Bone marrow (tissue), 2 donors: Measurements from ENCODE around the gene TNFAIP2.
A peak's percentile ranks its signal among the peaks of the same experiment; 100 is the strongest.
"Not testable (repeated sequence)": the region's sequence is repeated elsewhere in the genome, so short reads cannot be mapped to it uniquely, and the experiment has no call there.

Experiments
- DNase-seq, 2 donors: peaks; one replicate each; lab custom pipeline; 2025; lab: John Stamatoyannopoulos, UW

Gene TNFAIP2

DNA sequence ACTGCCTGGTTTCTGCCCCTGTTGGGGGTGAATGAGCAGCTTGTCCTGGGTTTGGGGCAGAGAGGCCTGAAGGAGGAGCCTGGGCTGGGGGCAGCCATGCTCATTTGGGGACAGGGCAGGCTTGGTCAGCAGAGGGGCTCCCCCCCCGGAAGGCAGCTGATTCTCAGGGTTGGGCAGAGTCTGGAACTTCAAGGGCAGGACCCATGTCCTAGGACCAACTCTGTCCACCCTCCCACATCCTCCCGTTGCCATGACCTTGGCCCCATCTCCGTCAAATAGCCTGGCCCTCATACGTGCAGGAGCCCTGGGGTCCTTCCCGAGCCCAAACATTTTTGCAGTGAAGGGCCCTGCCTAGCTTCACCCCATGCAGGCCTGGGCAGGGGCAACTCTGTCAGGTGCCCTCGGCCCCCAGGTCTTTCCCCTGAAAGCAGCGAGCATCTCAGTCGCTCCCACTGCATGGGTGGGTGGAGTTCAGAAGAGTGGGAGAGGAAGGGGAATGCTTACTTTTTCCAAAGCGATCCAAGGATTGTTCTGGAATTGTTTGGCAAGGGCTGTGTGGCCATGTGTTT is 32.6 kb downstream of the TNFAIP2 start:
- DNase-seq: no peak

DNA sequence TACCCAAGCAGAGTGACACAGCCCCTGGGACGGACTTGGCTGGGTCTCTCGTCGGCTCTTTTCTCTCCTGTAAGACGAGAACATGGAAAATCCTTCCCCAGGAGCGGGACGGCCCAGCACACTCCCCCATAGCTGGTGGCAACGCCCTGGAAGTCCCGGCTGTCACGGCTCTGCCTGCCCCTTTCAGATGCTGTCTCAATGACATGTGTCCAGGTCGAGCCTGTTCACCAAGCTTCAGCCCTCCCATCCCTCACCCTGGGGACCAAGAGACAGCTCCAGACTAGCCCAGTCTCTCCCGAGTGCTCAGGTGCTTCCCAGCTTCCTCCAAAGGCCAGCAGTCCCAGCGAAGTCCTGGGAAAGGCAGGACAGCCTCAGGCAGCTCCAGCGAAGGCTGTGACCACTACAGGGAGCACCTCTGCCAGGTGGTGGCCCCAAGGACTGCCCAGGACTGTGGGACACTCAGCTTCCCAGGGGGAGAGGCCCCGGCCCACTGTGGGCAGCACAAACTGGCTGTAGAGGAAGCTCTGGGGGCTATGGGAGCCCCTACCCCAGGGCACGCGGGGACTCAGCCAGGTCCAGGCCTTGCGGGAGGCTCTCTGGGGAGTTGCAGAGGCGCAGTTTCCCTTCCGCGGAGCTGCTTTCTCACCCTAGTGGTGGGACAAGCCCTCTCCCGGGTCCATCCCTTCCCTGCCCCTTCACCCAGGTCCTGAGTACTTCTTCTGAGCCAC is 33.6 kb downstream of the TNFAIP2 start:
- DNase-seq: no peak

DNA sequence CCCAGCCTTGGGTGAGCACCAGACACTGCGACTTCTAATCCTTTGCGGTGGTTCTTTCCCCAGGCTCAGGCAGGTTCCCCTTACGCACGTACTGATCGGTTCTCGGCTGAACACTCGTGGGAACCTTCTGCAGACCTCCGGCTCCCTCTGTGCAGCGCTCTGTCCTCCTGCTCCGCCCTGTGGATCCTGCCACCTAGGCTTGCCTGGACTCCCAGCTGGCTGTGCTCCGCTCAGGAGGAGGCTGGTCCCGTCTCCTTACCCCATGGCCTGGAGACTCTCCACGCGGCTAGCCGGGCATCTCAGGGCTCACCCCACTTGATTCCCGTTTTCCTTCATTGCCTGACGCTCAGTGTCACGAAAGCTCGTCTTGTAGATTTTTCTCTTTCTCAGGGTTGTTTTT is 34.7 kb downstream of the TNFAIP2 start:
- no peak for DNase-seq

DNA sequence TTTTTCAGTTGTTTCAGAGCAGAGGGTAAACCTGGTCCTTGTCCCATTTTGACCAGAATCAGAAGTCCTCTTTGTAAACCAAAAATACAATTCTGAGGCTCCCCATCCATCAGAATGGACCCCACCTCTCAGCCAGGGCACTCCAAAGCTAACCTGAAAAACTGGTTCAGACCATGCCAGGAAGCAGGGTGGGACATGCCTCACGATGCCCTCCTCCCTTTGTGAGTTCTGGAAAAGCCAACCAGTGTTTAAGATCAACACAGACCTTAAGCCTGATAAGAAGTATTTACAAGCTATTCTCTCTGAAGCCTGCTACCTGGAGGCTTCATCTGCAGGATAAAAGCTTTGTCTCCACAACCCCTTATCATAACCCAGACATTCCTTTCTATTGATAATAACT is 35.4 kb downstream of the TNFAIP2 start:
- DNase-seq: no peak

DNA sequence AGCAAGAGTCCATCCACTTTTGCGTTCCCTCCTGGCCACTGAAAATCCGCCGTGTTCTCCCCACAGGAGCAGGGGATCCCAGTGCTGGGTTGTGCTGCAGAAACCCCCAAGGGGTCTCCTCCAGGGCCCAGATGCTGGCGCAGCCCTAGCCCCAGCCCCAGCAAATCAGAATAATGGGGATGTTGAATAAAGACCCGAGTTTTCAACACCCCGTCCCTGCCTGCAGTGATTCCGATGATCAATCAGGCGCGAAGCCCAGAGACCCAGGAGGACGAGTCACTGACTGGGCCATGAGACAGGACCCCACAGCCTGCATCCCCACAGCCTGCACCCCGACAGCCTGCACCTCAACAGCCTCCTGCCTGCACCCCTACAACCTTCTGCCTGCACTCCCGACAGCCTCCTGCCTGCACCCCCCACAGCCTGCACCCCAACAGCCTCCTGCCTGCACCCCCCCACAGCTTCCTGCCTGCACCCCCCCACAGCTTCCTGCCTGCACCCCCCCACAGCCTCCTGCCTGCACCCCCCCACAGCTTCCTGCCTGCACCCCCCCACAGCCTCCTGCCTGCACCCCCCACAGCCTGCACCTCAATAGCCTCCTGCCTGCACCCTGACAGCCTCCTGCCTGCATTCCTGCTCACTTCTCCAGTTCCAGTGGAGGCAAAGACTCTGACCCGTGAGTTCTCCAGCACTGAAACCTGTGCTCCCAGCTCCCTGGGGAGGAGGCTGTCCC is 37.2 kb downstream of the TNFAIP2 start:
- DNase-seq: no peak

DNA sequence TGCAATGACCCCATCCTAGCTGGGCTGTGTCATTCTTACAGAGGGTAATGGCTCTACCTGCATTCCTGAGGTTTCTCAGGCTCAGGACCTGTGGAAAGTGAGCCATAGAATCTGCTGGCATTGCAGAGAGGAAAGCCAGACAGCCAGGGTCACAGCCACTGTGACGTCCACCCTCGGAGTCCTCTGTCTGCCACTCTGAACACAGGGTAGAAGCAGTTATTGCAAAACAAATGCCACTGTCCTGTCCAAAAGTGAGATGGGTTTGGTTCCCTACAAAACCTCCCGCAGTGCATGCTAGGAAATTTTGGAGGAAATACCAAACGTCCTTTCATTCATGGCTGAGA is 37.8 kb downstream of the TNFAIP2 start:
- no peak for DNase-seq

DNA sequence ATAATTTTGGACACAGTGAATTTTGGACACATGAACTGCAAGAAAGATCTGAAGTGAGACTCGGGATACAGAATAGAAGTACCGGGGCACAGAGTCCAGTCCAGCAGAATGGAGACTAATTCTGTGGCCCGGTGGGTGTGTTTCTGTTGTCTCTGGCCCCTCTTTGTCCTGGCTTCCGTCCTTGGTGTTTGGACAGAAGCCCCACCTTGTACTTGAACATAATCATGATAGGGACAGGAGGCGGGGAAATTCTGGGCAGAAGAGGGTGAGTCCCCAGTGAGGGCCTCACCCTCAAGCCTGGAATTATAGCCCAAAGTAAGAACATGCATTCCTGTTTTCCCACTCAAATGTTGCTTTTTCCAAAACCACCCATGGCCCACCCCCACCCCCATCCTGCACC is 39.9 kb downstream of the TNFAIP2 start:
- no peak for DNase-seq

DNA sequence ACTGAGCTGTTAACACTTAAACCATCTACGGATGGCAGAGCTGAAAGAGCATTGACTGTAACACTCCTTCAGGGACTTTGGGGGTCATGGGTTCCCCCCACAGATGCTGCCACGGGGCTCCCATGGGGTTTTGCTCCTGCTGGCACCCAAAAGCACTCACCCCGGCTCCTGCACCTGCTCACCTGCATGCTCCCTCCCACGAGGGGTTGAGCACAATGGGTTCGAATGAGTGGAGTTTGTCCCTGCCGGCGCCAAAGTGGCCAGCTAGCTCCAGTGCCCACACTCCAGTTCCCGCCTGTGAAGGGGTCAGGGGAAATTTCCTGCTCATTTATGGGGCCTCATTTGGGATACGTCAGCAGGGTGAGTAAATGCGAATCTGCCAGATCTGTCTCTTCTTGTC is 40.7 kb downstream of the TNFAIP2 start:
- DNase-seq: no peak

DNA sequence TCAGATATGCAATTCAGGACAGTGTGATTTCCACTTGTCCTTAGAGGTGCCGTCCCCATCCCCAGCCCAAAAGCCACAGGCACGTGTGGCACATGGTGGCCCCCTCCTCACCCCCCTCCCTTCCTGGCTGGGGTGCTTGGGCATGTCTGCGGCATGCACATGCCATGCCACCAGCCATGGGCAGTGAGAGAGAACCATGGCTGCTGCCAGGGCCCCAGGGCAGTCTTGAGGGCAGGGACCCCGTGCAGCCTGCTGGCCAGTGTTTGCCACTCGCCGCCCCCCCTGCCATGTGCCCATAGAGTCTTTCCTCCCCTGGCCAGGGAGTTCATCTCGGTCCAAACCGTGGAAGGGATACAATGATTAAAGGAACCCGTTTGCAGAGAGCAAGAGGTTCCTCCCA is 41.5 kb downstream of the TNFAIP2 start:
- DNase-seq: no peak

DNA sequence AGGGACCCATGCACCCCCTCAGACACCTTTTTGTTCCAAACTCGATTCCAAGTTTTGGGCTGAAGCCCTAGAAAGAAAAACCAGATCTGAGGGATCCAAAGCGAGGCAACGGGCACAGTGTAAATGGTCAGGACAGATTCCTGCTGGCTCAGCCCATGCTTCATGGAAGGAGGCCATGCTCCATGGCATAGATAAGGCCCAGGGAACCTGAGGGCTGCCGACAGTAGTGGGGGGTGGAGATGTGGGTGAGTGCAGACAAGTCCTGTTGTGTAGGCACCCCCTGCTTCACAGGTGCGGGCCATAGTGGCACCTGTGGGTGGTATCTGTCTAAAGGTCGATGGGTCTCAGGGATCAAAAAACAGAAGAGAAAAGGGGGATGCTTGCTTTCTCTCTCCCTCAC is 42.1 kb downstream of the TNFAIP2 start:
- no peak for DNase-seq

DNA sequence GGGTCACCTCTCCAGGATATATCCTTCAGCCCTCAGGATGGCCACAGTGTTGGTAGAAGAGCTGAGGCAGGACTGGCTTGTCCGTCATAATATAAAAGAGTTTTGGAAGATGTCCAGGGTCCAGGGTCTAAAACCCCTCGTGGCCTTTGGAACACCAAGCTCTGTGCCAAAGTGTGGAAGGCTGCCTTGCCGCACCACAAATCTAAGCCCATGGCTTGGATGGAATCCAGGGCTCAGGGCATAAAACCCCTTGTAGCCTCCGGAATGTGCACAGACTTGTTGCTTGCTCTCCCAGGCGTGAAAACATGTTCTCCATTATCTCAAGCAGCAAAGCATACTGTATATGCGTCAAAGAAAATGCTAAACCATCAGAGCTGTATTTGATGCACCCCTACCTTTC is 46.7 kb downstream of the TNFAIP2 start:
- no peak for DNase-seq

DNA sequence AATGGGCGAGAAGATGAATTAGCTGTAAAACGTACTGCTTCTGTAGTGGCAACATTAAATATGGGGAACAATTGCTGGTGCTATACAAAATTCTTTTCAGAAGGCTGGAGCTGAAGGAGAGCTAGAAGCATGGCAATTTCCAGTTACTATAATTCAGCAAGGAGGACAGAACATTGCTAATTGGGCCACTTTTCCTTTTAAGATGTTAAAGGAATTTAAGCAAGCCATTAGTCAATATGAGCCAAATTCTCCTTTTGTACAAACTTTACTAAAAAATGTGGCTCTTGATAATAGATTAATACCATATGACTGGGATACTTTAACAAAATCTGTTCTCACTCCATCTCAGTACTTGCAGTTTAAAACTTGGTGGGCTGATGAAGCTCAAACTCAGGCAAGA is 47.9 kb downstream of the TNFAIP2 start:
- DNase-seq: not testable (repeated sequence)

DNA sequence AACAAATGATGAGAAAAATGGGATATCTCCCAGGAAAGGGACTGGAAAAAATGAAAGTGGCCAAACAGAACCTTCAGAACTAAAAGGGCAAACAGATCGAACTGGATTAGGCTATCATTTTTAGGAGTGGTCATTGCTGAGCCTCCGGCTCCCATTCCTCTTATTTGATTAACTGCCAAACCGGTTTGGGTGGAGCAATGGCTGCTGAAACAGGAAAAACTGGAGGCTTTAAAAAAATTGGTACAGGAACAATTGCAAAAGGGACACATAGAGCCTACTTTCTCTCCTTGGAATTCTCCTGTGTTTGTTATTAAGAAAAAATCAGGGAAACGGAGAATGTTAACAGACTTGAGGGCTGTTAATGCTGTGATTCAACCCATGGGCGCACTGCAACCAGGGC is 49.7 kb downstream of the TNFAIP2 start:
- DNase-seq: no peak

DNA sequence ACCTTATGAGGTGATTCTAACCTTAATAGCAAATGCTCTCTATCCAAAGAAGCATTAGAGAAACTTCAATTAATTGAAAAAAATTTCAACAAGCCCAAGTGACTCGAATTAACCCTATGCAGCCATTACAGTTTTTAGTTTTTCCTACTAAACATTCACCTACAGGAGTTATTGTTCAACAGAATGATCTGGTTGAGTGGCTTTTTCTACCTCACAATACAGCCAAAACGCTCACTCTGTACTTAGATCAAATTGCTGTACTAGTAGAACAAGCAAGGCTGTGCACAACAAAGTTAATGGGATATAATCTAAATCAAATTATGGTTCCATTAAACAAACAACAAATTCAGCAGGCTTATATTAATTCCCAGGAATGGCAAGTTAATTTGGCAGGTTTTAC is 50.6 kb downstream of the TNFAIP2 start:
- DNase-seq: not testable (repeated sequence)

DNA sequence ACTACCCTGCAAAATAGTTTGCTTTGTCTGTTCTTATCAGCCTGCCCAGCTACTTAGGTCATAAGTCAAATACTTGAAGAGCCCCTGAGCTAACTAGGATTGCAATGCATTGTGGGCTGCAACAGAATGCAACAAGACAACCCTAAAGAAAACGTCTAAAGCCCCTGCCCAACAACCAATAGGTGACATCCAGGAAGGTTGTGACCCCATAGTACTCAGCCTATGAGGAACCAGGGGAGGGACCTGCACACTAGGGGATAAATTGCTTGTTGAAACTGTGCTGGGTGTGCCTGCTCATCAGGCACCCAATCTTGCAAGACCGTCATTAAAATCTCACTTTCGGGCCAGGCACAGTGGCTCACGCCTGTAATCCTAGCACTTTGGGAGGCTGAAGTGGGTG is 52.9 kb downstream of the TNFAIP2 start:
- not testable (repeated sequence) for DNase-seq

DNA sequence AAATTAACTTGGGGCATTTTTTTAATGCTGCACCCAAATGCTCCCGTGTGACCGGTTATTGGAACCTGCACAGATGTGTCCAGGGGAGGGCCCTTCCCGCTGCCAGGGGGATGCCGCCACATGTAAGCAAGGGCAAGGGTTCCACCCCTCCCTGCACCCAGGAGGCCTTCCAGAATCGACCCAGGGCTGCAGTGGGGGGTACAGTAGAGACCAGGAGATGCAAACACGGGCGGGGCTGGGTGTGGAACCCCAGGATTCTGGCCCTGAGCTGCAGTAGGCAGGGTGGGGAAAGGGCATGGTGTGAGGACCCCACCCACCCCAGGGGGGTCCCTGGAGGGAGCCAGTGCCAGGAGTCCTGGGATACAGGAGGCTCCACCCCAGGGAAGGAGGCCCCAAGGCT is 54.1 kb downstream of the TNFAIP2 start:
- DNase-seq: no peak

DNA sequence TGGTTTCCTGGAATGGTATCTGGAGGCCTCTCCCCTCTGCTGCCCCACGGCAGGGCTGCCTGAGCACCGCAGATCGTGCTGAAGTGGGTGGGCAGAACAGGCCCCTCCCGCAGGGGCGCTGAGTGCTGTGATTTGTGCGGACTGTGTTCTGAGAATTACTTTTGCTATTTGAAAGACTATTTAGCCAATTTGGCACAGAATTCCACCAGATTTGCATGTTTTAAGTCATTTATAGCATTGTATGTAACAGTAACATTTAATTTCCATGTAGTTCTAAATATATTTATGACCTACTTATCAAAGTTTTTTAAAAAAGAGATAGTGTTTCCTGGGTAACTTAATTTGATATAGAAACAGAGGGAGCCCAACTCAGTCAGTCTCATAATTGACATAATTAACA is 55.3 kb downstream of the TNFAIP2 start:
- DNase-seq: no peak

DNA sequence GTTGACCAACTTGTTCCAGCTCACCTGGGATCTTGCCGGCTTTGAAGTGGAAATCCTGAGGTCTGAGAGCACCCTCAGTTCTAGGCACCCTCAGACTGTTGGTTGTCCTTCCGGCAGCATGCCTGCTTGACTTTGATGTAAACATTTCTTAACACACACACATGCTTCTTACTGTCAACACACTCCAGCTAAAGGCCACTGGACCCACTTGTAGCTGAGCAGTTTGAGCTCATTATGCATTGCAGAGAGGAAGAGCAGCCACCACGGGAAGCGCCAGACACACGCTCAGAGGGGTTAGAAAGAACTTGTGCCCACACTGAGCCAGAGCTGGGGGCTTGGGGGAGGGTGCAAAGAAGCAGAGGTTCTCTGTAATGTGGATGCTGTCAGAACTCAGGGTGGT is 55.8 kb downstream of the TNFAIP2 start:
- no peak for DNase-seq

DNA sequence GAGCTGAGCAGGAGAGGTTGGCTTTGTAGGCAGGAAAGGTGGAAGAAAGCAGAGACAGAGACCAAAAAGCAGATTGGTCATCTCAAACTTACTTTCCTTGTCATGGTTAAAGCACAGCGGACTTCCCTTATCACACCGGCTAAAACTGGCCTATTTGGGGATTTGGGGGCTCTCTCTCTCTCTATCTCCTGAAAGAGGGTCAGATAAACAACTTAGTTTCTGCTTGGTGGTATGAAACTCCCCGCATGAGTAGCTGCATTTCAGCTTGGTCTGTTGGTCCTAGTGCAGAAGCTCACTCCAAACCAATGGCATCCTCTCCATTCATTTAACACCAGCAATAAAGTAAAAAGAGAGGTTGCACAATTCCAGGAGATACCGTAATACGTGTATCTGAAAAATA is 57.1 kb downstream of the TNFAIP2 start:
- no peak for DNase-seq

DNA sequence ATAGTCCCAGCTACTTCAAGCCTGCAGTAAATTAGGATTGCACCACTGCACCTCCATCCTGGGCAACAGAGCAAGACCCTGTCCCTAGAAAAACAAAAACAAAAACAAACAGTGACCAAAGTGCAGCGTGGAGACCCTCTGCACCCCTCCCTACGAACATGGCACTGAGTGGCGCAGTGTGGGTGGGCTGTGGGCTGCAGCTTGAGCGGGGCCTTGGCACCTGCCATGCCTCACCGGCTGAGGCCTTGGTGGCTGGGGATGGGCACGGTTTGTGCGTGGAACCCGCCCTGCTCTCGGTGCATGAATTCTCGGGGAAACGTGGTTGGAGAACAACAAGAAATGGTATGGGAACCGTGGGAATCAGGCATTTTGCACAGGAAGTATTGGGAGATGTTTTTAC is 60.8 kb downstream of the TNFAIP2 start:
- no peak for DNase-seq

DNA sequence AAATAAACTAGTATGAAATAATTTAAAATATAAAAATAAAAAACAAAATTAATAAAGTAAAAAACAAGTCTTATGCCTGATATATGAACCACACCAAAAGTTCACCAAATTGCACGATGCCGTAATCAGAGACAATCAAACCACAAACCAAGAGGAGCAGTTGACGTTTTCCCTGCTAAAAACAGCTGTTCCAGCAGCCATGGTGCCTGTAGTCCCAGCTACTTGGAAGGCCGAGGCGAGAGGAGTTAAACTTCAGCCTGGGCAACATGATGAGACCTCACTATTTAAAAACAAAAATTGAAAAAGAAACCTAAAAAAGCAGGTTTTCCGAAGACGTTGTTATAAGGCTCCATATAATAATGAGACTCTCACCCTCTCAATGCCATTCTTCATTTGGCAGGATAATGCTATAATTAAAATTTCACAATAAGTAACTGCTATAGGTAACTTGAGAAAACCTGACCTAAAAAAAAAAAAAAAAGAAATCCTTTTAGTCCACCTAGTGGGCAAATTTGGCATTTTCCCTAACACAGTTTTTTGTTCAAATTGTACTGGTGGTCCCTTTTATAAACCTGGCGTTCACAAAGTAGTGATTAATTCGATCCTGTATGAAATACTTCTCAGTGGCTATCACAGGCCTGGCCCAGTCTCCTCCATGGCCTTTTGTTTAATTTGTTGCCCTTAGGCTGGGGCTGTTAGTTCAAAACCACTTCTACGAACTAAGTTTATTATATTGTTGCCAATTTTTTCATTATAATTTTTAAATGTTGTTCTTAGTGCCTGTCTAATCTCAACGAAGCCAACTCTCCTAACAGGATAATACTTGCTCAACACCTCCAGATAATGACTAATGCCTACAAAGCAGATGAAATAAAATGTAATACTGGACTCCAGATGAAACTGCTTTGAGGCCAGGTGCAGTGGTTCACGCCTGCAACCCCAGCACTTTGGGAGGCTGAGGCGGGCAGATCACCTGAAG is 62.1 kb downstream of the TNFAIP2 start:
- peak in 1 of 2 donors; percentile 2 for DNase-seq

DNA sequence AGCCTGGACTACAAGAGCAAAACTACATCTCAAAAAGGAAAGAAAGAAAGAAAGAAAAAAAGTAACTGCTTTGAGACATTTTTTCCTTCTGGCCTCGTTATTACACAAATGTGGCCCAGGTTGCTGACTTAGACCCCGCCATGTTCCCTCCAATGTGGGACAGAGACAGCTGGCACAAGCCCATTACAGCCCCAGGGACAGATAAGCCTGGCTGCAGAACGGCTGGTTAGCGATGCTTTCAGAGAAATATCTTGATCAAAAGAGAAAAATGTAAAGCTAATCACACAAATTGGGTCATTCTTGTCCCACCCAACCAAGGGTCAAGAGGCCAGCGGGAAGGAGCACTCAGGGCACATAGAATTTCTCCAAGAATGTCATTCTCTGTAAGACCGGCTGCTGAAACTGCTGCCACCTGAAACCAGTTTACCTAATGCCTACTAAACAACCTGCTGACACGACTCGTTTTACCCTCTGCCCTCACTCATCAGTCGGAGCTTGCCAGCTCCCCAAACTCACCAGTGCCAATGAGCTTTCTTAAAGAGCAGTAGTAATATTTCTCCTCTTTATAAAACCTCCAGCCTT is 63.1 kb downstream of the TNFAIP2 start:
- no peak for DNase-seq
